GM18508 (cell line): ENCODE measurements around the gene UIMC1.
A peak's percentile ranks its signal among the peaks of the same experiment; 100 is the strongest.
"Not testable (repeated sequence)": the region's sequence is repeated elsewhere in the genome, so short reads cannot be mapped to it uniquely, and the experiment has no call there.

Experiments used
- ATAC-seq: cut with Tn5 transposase; IDR thresholded peaks from one replicate; pipeline ENCODE4 v1.9.1; 2021; ENCODE audit warnings: moderate number of reproducible peaks; ENCODE audit not compliant: insufficient read depth, unreplicated experiment

The UIMC1 gene

GRCh38 chr5:177010153-177010552, 3.6 kb upstream of the UIMC1 start:
- ATAC-seq = no peak

GRCh38 chr5:177008716-177009115, 2.1 kb upstream of the UIMC1 start:
- ATAC-seq = no peak

- peak; percentile 46 for ATAC-seq
These were observed 837 bp downstream of the UIMC1 start for GRCh38 chr5:177005619-177006264.

GRCh38 chr5:177004961-177005360, 1.6 kb downstream of the UIMC1 start:
- no peak for ATAC-seq

- ATAC-seq = no peak
These were observed 2.9 kb downstream of the UIMC1 start for GRCh38 chr5:177003649-177004048.

GRCh38 chr5:176999526-176999925, 7.1 kb downstream of the UIMC1 start:
- not testable (repeated sequence) for ATAC-seq

GRCh38 chr5:176998828-176999227, 7.8 kb downstream of the UIMC1 start:
- ATAC-seq = no peak

- no peak for ATAC-seq
These were observed 9.8 kb downstream of the UIMC1 start for GRCh38 chr5:176996780-176997179.

GRCh38 chr5:176995896-176996767, 10.4 kb downstream of the UIMC1 start:
- no peak for ATAC-seq

GRCh38 chr5:176995122-176995490, 11.5 kb downstream of the UIMC1 start:
- no peak for ATAC-seq

GRCh38 chr5:176994460-176995121, 12.0 kb downstream of the UIMC1 start:
- no peak for ATAC-seq

GRCh38 chr5:176993081-176993480, 13.5 kb downstream of the UIMC1 start:
- not testable (repeated sequence) for ATAC-seq

GRCh38 chr5:176987583-176987982, 19.0 kb downstream of the UIMC1 start:
- ATAC-seq = no peak

- ATAC-seq = no peak
These were observed 20.3 kb downstream of the UIMC1 start for GRCh38 chr5:176986280-176986679.

GRCh38 chr5:176985516-176985915, 21.1 kb downstream of the UIMC1 start:
- no peak for ATAC-seq

- not testable (repeated sequence) for ATAC-seq
These were observed 22.4 kb downstream of the UIMC1 start for GRCh38 chr5:176984176-176984575.

GRCh38 chr5:176983593-176983992, 23.0 kb downstream of the UIMC1 start:
- ATAC-seq = not testable (repeated sequence)

GRCh38 chr5:176983112-176983511, 23.5 kb downstream of the UIMC1 start:
- ATAC-seq = not testable (repeated sequence)

GRCh38 chr5:176980818-176981217, 25.8 kb downstream of the UIMC1 start:
- ATAC-seq = no peak

- no peak for ATAC-seq
These were observed 26.9 kb downstream of the UIMC1 start for GRCh38 chr5:176979669-176980068.

GRCh38 chr5:176965633-176966032, 40.9 kb downstream of the UIMC1 start:
- no peak for ATAC-seq
